ENCODE measurements around the gene CNOT2. TPM values are rescaled to one million over a fixed set of nuclear protein-coding genes. Genes with fewer than 3 reads are reported as not detected.

The CNOT2 gene
- total RNA-seq, 2 experiments from 2014 or later: 63.3 to 77.7 TPM

DNA sequence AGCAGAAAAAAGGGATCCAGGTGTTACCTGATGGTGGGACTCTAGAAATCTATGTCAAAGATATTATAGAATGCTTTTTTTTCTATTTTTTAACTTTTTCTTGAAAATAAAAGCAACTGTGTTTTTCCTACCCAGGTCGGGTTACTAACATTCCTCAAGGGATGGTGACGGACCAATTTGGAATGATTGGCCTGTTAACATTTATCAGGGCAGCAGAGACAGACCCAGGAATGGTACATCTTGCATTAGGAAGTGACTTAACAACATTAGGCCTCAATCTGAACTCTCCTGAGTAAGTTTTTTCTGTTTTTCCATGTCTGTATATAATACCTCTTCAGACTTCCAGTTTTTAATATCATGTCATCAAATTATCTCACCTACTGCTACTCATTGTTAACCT is 95.3 kb downstream of the CNOT2 start:
- H3K36me3 Mint-ChIP-seq (ENCODE audit: low read depth): peaks cover 38% of the 10 kb centered on the region

GRCh38 chr12:70351076-70351475 is 107.8 kb downstream of the CNOT2 start:
- Mint-ChIP-seq H3K36me3 (ENCODE audit: low read depth) (peaks cover 15% of the 10 kb centered on the region), H3K4me1 (peaks cover 8% of the 10 kb centered on the region), H3K27ac (no peak overlapping the region), H3K4me3 (no peak overlapping the region), H3K9me3 (ENCODE audit: low read depth) (no peaks in the 10 kb centered on the region), H3K27me3 (no peaks in the 10 kb centered on the region)
- intact Hi-C loops (cut with DNase I, micrococcal nuclease): no loop called here
- ATAC-seq (no peak), DNase-seq (no peak)
- ChIA-PET POLR2A (no interaction called here), CTCF (no interaction called here)

More for the DNA sequence above, 95.3 kb downstream of the CNOT2 start:
- intact Hi-C loops (cut with DNase I, micrococcal nuclease): no loop called here
- Mint-ChIP-seq H3K27me3 (no peaks in the 10 kb centered on the region), H3K27ac (no peak overlapping the region), H3K9me3 (ENCODE audit: low read depth) (no peaks in the 10 kb centered on the region), H3K4me1 (no peaks in the 10 kb centered on the region), H3K4me3 (no peak overlapping the region)
- ATAC-seq: no peak
- ChIA-PET POLR2A (no interaction called here), CTCF (interaction anchor here (1.1 kb wide), 1 partner anchor 18 kb away, joined by 3 read pairs; no protein-coding TSS in a partner anchor)
- no peak for DNase-seq

DNA sequence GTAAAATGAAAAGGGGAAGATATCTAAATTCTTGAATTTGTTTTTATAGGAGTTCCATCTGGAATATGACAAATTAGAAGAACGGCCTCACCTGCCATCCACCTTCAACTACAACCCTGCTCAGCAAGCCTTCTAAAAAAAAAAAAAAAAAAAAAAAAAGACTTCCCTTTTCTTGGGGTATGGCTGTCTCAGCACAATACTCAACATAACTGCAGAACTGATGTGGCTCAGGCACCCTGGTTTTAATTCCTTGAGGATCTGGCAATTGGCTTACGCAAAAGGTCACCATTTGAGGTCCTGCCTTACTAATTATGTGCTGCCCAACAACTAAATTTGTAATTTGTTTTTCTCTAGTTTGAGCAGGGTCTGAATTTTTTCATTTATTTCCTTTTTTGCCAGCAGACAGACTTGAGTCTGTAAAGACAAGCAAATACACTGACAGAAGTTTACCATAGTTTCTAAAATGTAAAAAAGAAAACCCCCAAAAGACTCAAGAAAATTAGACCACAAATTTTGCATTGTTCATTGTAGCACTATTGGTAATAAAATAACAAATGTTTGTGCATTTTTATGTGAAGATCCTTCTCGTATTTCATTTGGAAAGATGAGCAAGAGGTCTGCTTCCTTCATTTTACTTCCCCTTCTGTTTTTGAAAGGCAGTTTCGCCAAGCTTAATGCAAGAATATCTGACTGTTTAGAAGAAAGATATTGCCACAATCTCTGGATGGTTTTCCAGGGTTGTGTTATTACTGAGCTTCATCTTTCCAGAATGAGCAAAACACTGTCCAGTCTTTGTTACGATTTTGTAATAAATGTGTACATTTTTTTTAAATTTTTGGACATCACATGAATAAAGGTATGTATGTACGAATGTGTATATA is 110.8 kb downstream of the CNOT2 start:
- H3K36me3 Mint-ChIP-seq (ENCODE audit: low read depth): peaks cover 6% of the 10 kb centered on the region
- H3K4me1 Mint-ChIP-seq: peaks cover 8% of the 10 kb centered on the region
- intact Hi-C loops (cut with DNase I, micrococcal nuclease): no loop called here
- H3K4me3 Mint-ChIP-seq: no peak overlapping the region
- ATAC-seq: no peak
- POLR2A ChIA-PET: no interaction called here
- H3K9me3 Mint-ChIP-seq (ENCODE audit: low read depth): no peaks in the 10 kb centered on the region
- H3K27ac Mint-ChIP-seq: no peak overlapping the region
- CTCF ChIA-PET: no interaction called here
- no peaks in the 10 kb centered on the region for H3K27me3 Mint-ChIP-seq
- no peak for DNase-seq

DNA sequence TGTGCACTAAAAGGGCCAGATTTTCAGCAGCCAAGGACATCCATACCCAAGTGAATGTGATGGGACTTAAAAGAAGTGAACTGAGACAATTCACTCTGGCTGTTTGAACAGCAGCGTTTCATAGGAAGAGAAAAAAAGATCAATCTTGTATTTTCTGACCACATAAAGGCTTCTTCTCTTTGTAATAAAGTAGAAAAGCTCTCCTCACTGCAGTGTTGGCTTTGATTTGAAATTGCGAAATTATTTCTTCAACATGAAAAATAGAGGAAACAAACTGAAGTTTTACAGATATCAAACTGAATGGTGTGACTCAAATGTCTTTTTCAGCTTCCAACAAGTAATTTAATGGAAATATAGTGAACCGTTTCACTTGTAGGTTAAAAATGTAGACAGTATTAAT is 111.6 kb downstream of the CNOT2 start:
- Mint-ChIP-seq H3K27me3 (no peaks in the 10 kb centered on the region), H3K27ac (no peak overlapping the region), H3K4me3 (no peak overlapping the region), H3K4me1 (peaks cover 8% of the 10 kb centered on the region), H3K36me3 (ENCODE audit: low read depth) (peaks cover 6% of the 10 kb centered on the region), H3K9me3 (ENCODE audit: low read depth) (no peaks in the 10 kb centered on the region)
- ChIA-PET POLR2A (no interaction called here), CTCF (no interaction called here)
- DNase-seq (no peak), ATAC-seq (no peak)
- intact Hi-C loops (cut with DNase I, micrococcal nuclease): no loop called here

GRCh38 chr12:70355972-70356371 is 112.7 kb downstream of the CNOT2 start:
- intact Hi-C loops (cut with DNase I, micrococcal nuclease): no loop called here
- CTCF ChIA-PET: no interaction called here
- POLR2A ChIA-PET: no interaction called here
- peaks cover 8% of the 10 kb centered on the region for H3K4me1 Mint-ChIP-seq
- no peaks in the 10 kb centered on the region for H3K27me3 Mint-ChIP-seq
- no peak for DNase-seq
- H3K9me3 Mint-ChIP-seq (ENCODE audit: low read depth): no peaks in the 10 kb centered on the region
- no peak overlapping the region for H3K27ac Mint-ChIP-seq
- peaks cover 6% of the 10 kb centered on the region for H3K36me3 Mint-ChIP-seq (ENCODE audit: low read depth)
- ATAC-seq: no peak
- no peak overlapping the region for H3K4me3 Mint-ChIP-seq

GRCh38 chr12:70359458-70360197 is 116.4 kb downstream of the CNOT2 start:
- intact Hi-C loops (cut with DNase I, micrococcal nuclease): no loop called here
- no peak overlapping the region for H3K4me3 Mint-ChIP-seq
- POLR2A ChIA-PET: no interaction called here
- no peak for DNase-seq
- CTCF ChIA-PET: no interaction called here
- H3K36me3 Mint-ChIP-seq (ENCODE audit: low read depth): no peaks in the 10 kb centered on the region
- no peaks in the 10 kb centered on the region for H3K9me3 Mint-ChIP-seq (ENCODE audit: low read depth)
- ATAC-seq: no peak
- peaks cover under 1% of the 10 kb centered on the region for H3K27me3 Mint-ChIP-seq
- H3K4me1 Mint-ChIP-seq: peaks cover 1% of the 10 kb centered on the region
- no peak overlapping the region for H3K27ac Mint-ChIP-seq

- intact Hi-C loops (cut with DNase I, micrococcal nuclease): no loop called here
- ATAC-seq (no peak), DNase-seq (no peak)
- Mint-ChIP-seq H3K4me1 (peaks cover 7% of the 10 kb centered on the region), H3K27ac (no peak overlapping the region), H3K36me3 (ENCODE audit: low read depth) (no peaks in the 10 kb centered on the region), H3K9me3 (ENCODE audit: low read depth) (no peaks in the 10 kb centered on the region), H3K4me3 (no peak overlapping the region), H3K27me3 (peaks cover 6% of the 10 kb centered on the region)
- ChIA-PET CTCF (interaction anchor here (0.7 kb wide), 1 partner anchor 66 kb away, joined by 3 read pairs; no protein-coding TSS in a partner anchor), POLR2A (no interaction called here)
Measured at GRCh38 chr12:70360218-70360617, 117.0 kb downstream of the CNOT2 start.

- intact Hi-C loops (cut with DNase I, micrococcal nuclease): loop anchor here in 1 of 2 experiments (5.0 kb wide), 3 partner anchors 778 to 1322 kb away; partner anchors contain the start of genes CCT2, CPSF6 and TMEM19
- H3K27me3 Mint-ChIP-seq: peaks cover 6% of the 10 kb centered on the region
- no peaks in the 10 kb centered on the region for H3K9me3 Mint-ChIP-seq (ENCODE audit: low read depth)
- peak overlapping the region; percentile 86 for H3K4me3 Mint-ChIP-seq
- no peak overlapping the region for H3K27ac Mint-ChIP-seq
- no peaks in the 10 kb centered on the region for H3K36me3 Mint-ChIP-seq (ENCODE audit: low read depth)
- peaks cover 17% of the 10 kb centered on the region for H3K4me1 Mint-ChIP-seq
- DNase-seq: peak; percentile 16
- POLR2A ChIA-PET: no interaction called here
- ATAC-seq: no peak
- CTCF ChIA-PET: interaction anchor here (0.6 kb wide), 2 partner anchors 53 to 211 kb away, joined by 3 read pairs; no protein-coding TSS in a partner anchor
Measured at GRCh38 chr12:70364695-70365397, 121.6 kb downstream of the CNOT2 start.

- DNase-seq (no peak), ATAC-seq (no peak)
- intact Hi-C loops (cut with DNase I, micrococcal nuclease): loop anchor here in 1 of 2 experiments (5.0 kb wide), 3 partner anchors 778 to 1322 kb away; partner anchors contain the start of genes CCT2, CPSF6 and TMEM19
- POLR2A ChIA-PET: no interaction called here
- H3K9me3 Mint-ChIP-seq (ENCODE audit: low read depth): no peaks in the 10 kb centered on the region
- H3K27ac Mint-ChIP-seq: no peak overlapping the region
- peaks cover 17% of the 10 kb centered on the region for H3K4me1 Mint-ChIP-seq
- peak overlapping the region; percentile 86 for H3K4me3 Mint-ChIP-seq
- H3K36me3 Mint-ChIP-seq (ENCODE audit: low read depth): no peaks in the 10 kb centered on the region
- H3K27me3 Mint-ChIP-seq: peaks cover 6% of the 10 kb centered on the region
- CTCF ChIA-PET: interaction anchor here (0.6 kb wide), 1 partner anchor 210 kb away, joined by 3 read pairs; no protein-coding TSS in a partner anchor
Measured at GRCh38 chr12:70365398-70365647, 122.1 kb downstream of the CNOT2 start.

DNA sequence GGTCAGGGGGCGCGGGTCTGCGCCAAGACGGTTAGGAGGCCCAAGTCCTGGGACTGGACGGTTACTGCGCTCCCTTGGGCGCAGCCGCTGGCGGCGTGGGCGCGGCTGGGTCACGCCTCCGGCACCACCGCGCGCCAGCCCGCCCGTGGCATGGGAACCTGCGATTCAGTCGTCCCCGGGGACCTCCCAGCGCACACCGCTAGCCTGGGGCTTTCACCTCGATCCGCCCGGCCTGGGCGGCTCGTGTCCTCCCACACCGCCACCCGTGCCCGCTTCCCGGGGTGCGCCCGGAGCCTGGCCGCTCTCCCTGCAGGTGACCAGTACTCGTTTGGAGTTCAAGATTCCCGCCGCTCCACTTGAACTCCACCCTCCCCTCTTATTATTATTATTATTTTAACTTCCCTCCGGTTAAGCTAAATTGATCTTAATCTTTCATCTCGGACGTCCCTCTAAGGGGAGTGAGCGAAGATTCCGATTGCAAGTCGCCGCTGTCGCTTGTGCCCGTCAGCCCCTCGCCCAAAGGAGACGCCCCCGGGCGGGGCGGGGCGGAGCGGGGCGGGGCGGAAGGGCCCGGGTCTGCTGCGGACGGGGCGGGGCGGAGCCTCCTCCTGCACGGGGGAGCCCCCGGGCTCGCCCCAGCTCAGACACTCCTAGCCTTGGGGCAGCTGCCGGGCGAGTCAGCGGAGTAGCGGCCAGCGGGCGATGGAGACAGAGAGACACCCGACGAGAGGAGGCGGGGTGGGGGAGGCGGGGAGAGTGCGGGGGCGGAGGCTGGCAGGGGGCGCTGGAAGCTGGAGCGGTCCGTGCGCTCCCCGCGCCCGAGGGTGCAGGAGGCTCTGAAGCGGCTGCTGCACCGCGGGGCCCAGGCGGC is 122.7 kb downstream of the CNOT2 start, which contains the start of gene KCNMB4:
Gene KCNMB4 (plus strand): TSS at position 643 of the 871 bp plus-strand sequence. CDS start 445 bp downstream, outside the sequence.
- POLR2A ChIA-PET: no interaction called here
- Mint-ChIP-seq H3K27me3 (peaks cover 6% of the 10 kb centered on the region), H3K36me3 (ENCODE audit: low read depth) (no peaks in the 10 kb centered on the region), H3K9me3 (ENCODE audit: low read depth) (no peaks in the 10 kb centered on the region), H3K27ac (peak within 1 kb of the TSS; percentile 34), H3K4me3 (peak within 1 kb of the TSS; percentile 86), H3K4me1 (peaks cover 17% of the 10 kb centered on the region)
- DNase-seq: peak; percentile 88
- CTCF ChIA-PET: interaction anchor here (0.5 to 1.7 kb wide), 3 partner anchors 122 to 355 kb away, joined by 3 read pairs; no protein-coding TSS in a partner anchor
- peak; percentile 91 for ATAC-seq
- intact Hi-C loops (cut with DNase I, micrococcal nuclease): loop anchor here (1.0 to 5.0 kb wide), 6 partner anchors 123 to 1321 kb away; partner anchors contain the start of genes CNOT2 (in 2 of the 2), CCT2 (in 1 of the 2), CPSF6 (in 1 of the 2) and RAB3IP (in 1 of the 2)
